Smooth muscle cell (in vitro differentiated cells): Measurements from ENCODE around the gene TEX26. TPM values are rescaled to one million over a fixed set of nuclear protein-coding genes. Genes with fewer than 3 reads are reported as not detected.

ENCODE experiments used
- DNase-seq: peaks from one replicate; lab custom pipeline; 2025; ENCODE audit not compliant: unreplicated experiment; lab: John Stamatoyannopoulos, UW
- H2AFZ ChIP-seq: fragments of 200-600 bp; sonication (generic); 2 replicates; pipeline ENCODE4 v1.6.0; 2016; ENCODE audit warnings: antibody characterized with exemption, low read depth, mild to moderate bottlenecking
- H3F3A ChIP-seq: fragments of 200-600 bp; sonication (generic); 2 replicates; pipeline ENCODE4 v1.6.0; 2017; ENCODE audit warnings: antibody characterized with exemption, low read depth
- H3K27ac ChIP-seq: fragments of 200-600 bp; sonication (generic); 2 replicates; pipeline ENCODE4 v1.5.1; 2016; ENCODE audit warnings: low read depth, mild to moderate bottlenecking
- H3K27me3 ChIP-seq: fragments of 200-600 bp; sonication (generic); 2 replicates; pipeline ENCODE4 v1.6.1; 2016; ENCODE audit warnings: low read depth, mild to moderate bottlenecking
- H3K36me3 ChIP-seq: fragments of 200-600 bp; sonication (generic); 2 replicates; pipeline ENCODE4 v1.5.1; 2016; ENCODE audit warnings: low read depth
- H3K4me1 ChIP-seq: fragments of 200-600 bp; sonication (generic); 2 replicates; pipeline ENCODE4 v1.5.1; 2016; ENCODE audit warnings: low read depth
- H3K4me2 ChIP-seq: fragments of 200-600 bp; sonication (generic); 2 replicates; pipeline ENCODE4 v1.6.0; 2016; ENCODE audit warnings: mild to moderate bottlenecking
- H3K4me3 ChIP-seq: fragments of 200-600 bp; sonication (generic); 2 replicates; pipeline ENCODE4 v1.5.1; 2016; ENCODE audit warnings: mild to moderate bottlenecking
- H3K79me2 ChIP-seq: fragments of 200-600 bp; sonication (generic); 2 replicates; pipeline ENCODE4 v1.6.0; 2016; ENCODE audit warnings: low read depth, mild to moderate bottlenecking
- H3K9ac ChIP-seq: fragments of 200-600 bp; sonication (generic); 2 replicates; pipeline ENCODE4 v1.6.0; 2016; ENCODE audit warnings: low read depth
- H3K9me3 ChIP-seq: fragments of 200-600 bp; sonication (generic); replicated peaks from 2 replicates; pipeline ENCODE4 v1.5.1; 2016; ENCODE audit warnings: low read depth
- H4K20me1 ChIP-seq: fragments of 200-600 bp; sonication (generic); 2 replicates; pipeline ENCODE4 v1.6.0; 2016; ENCODE audit warnings: low read depth
- WGBS: methylation state at CpG from one replicate; pipeline ENCODE4 v1.1.7; 2016; ENCODE audit warnings: low lambda C conversion rate; 5-methylcytosine and 5-hydroxymethylcytosine counted together
- polyA plus RNA-seq: library from polyadenylated mRNA; unstranded; fragments of >200 nt; fragmentation: Nextera tagmentation; extraction: Ambion mirVana; gene quantifications from 2 replicates; pipeline ENCODE4 v1.2.1, GENCODE V29; 2016
- total RNA-seq: library from RNA; depleted of rRNA; stranded (reverse); fragments of >200 nt; gene quantifications from 2 replicates; pipeline ENCODE4 v1.2.3, GENCODE V29; 2014
- TF ChIP-seq, protein P1 (sequence below): fragments of 200-600 bp; sonication (generic); IDR thresholded peaks from 2 replicates; pipeline ENCODE4 v1.5.1; 2017; ENCODE audit warnings: borderline replicate concordance, mild to moderate bottlenecking, antibody characterized with exemption; ENCODE audit not compliant: insufficient read depth, poor library complexity, severe bottlenecking

Gene TEX26
- total and polyA plus RNA-seq, 2 experiments from 2014 or later = 0.42 to 0.58 TPM

DNA sequence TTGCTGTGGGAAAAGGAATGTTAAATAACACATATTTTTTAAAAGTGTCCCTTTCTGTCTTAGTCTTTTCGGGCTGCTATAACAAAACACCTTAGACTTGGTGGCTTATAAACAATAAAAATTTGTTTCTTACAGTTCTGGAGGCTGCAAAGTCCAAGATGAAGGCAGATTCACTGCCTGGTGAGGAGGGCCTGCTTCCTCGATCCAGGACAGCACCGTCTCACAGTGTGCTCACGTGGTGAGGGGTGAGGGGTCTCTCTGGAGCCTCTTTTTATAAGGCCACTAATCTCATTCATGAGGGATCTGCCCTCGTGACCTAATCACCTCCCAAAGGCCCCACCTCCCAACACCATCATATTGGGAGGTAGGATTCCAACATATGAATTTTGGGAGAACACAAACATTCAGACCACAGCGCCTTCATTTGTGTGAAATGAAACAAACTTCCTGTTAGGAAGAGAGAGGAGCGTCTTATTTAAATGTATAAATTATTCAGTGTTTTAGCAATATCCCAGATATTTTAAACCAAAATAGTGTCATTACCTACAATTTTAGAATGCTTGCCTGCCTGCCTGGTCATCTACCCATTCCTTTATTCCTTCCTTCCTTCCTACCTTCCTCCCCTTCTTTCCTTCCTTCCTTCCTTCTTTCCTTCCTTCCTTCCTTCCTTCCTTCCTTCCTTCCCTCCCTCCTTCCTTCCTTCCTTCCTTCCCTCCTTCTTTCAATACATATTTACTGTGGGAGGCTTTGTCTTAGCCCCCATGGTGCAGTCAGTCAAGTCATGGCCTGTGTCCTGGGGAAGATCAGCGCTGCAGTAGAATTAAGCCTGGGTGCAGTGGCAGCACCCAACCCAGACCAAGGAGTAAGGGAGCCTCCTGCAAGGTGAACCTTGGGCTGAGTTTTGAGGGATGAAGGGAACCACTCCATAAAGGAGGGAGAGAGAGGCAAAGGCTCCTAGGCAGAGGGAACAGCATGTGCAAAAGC, 84.2 kb downstream of the TEX26 start:
- H3K4me1 ChIP-seq = peaks cover under 1% of the 10 kb centered on the region
- H3K9ac ChIP-seq = no peak overlapping the region
- H3F3A ChIP-seq = no peaks in the 10 kb centered on the region
- H3K27ac ChIP-seq = no peak overlapping the region
- H3K27me3 ChIP-seq = no peaks in the 10 kb centered on the region
- no peaks in the 10 kb centered on the region for H4K20me1 ChIP-seq
- DNase-seq = no peak
- H3K4me2 ChIP-seq = no peak overlapping the region
- no peaks in the 10 kb centered on the region for H3K79me2 ChIP-seq
- no peak overlapping the region for H2AFZ ChIP-seq
- no peaks in the 10 kb centered on the region for H3K9me3 ChIP-seq
- WGBS = 89% methylated on average over 8 of the region's 8 CpGs
- TF ChIP-seq, protein P1, sequence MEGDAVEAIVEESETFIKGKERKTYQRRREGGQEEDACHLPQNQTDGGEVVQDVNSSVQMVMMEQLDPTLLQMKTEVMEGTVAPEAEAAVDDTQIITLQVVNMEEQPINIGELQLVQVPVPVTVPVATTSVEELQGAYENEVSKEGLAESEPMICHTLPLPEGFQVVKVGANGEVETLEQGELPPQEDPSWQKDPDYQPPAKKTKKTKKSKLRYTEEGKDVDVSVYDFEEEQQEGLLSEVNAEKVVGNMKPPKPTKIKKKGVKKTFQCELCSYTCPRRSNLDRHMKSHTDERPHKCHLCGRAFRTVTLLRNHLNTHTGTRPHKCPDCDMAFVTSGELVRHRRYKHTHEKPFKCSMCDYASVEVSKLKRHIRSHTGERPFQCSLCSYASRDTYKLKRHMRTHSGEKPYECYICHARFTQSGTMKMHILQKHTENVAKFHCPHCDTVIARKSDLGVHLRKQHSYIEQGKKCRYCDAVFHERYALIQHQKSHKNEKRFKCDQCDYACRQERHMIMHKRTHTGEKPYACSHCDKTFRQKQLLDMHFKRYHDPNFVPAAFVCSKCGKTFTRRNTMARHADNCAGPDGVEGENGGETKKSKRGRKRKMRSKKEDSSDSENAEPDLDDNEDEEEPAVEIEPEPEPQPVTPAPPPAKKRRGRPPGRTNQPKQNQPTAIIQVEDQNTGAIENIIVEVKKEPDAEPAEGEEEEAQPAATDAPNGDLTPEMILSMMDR = no peak
- no peaks in the 10 kb centered on the region for H3K36me3 ChIP-seq
- no peak overlapping the region for H3K4me3 ChIP-seq

DNA sequence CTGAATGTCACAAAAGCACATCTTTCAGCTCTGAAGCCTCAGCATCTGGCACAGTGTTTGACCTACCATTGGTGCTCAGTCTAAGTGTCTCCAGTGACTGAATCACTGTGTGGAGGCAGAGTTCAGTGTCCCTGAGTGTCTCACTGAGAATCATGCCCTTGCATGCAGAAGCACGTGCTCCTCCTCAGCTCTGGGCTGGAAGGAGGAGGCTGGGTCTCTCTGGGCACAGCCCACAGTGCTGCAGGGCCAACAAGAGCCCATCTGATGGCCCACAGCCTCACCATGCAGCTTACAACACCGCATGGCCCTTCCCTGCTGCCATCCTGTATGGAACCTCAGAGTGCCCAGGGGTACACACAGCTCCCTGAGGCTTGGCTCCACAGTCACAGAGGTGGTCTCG, 86.1 kb downstream of the TEX26 start:
- H3K9me3 ChIP-seq = no peaks in the 10 kb centered on the region
- DNase-seq = no peak
- no peak overlapping the region for H3K9ac ChIP-seq
- TF ChIP-seq, protein P1 = no peak
- H3K4me2 ChIP-seq = no peak overlapping the region
- no peaks in the 10 kb centered on the region for H4K20me1 ChIP-seq
- H3K27me3 ChIP-seq = no peaks in the 10 kb centered on the region
- no peaks in the 10 kb centered on the region for H3K36me3 ChIP-seq
- WGBS = 93% methylated on average over 3 of the region's 3 CpGs
- H3K4me1 ChIP-seq = no peaks in the 10 kb centered on the region
- no peaks in the 10 kb centered on the region for H3K79me2 ChIP-seq
- no peak overlapping the region for H3K27ac ChIP-seq
- H3F3A ChIP-seq = no peaks in the 10 kb centered on the region
- no peak overlapping the region for H2AFZ ChIP-seq
- no peak overlapping the region for H3K4me3 ChIP-seq

DNA sequence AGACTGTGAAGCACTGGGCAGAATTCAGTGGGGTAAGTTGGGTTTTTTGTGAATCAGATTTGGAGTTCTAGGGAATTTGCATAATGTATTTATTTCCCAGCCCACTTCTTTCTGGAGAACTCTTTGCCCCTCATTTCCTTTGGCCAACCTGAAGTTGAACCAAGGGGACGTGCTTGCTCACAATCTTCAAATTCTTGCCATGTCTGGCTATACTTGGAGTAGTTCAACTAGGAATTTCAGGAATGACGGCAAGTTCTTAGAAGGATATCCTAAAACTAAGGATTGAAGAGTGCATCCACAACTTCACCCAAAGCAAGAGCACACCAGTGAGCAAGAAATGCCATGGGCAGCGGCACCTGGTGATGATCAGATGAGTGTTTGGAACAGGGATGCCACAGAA, 88.5 kb downstream of the TEX26 start:
- Histone ChIP-seq H3K27ac (no peak overlapping the region), H3K79me2 (no peaks in the 10 kb centered on the region), H2AFZ (no peak overlapping the region), H3K27me3 (no peaks in the 10 kb centered on the region), H3K4me3 (no peak overlapping the region), H3K36me3 (no peaks in the 10 kb centered on the region), H3F3A (no peaks in the 10 kb centered on the region), H4K20me1 (no peaks in the 10 kb centered on the region), H3K9me3 (no peaks in the 10 kb centered on the region), H3K9ac (no peak overlapping the region), H3K4me1 (no peaks in the 10 kb centered on the region), H3K4me2 (no peak overlapping the region)
- TF ChIP-seq, protein P1 = no peak
- no peak for DNase-seq
- WGBS = 55% methylated on average over 3 of the region's 3 CpGs
